H9 (cell line): ENCODE results near the gene TIRAP. TPM values are rescaled to one million over a fixed set of nuclear protein-coding genes. Genes with fewer than 3 reads are reported as not detected.

Experiments used
- DNase-seq: peaks from one replicate; pipeline ENCODE4 v3.0.0-alpha.2; 2017
- H2AFZ ChIP-seq: one replicate; pipeline ENCODE4 v1.6.1; 2013; ENCODE audit warnings: mild to moderate bottlenecking, low read length, control low read depth, moderate library complexity
- H2AK5ac ChIP-seq: 2 replicates; pipeline ENCODE4 v1.6.1; 2013; ENCODE audit warnings: low read length, control low read depth, mixed read lengths; ENCODE audit not compliant: insufficient read length
- H2BK120ac ChIP-seq: one replicate; pipeline ENCODE4 v1.6.1; 2013; ENCODE audit warnings: low read depth, mild to moderate bottlenecking, low read length, control low read depth, inconsistent platforms; ENCODE audit not compliant: poor library complexity, severe bottlenecking
- H2BK12ac ChIP-seq: 2 replicates; pipeline ENCODE4 v1.6.1; 2013; ENCODE audit warnings: low read length, control low read depth, mixed read lengths, low read depth; ENCODE audit not compliant: insufficient read length
- H2BK15ac ChIP-seq: 2 replicates; pipeline ENCODE4 v1.6.1; 2013; ENCODE audit warnings: low read depth, low read length, control low read depth
- H2BK20ac ChIP-seq: one replicate; pipeline ENCODE4 v1.6.1; 2013; ENCODE audit warnings: low read depth, mild to moderate bottlenecking, low read length, control low read depth, inconsistent platforms; ENCODE audit not compliant: poor library complexity, severe bottlenecking
- H2BK5ac ChIP-seq: 2 replicates; pipeline ENCODE4 v1.6.1; 2013; ENCODE audit warnings: low read length, control low read depth, mixed read lengths; ENCODE audit not compliant: insufficient read length
- H3K14ac ChIP-seq: 2 replicates; pipeline ENCODE4 v1.6.1; 2013; ENCODE audit warnings: low read length, control low read depth; ENCODE audit not compliant: insufficient read depth
- H3K18ac ChIP-seq: 2 replicates; pipeline ENCODE4 v1.6.1; 2013; ENCODE audit warnings: low read depth, mild to moderate bottlenecking, mixed read lengths, low read length, control low read depth; ENCODE audit not compliant: insufficient read length
- H3K23ac ChIP-seq: 2 replicates; pipeline ENCODE4 v1.6.1; 2013; ENCODE audit warnings: low read length, control low read depth, mixed read lengths, low read depth; ENCODE audit not compliant: insufficient read length
- H3K23me2 ChIP-seq: 2 replicates; pipeline ENCODE4 v1.6.1; 2013; ENCODE audit warnings: low read depth, mild to moderate bottlenecking, mixed read lengths, low read length, control low read depth; ENCODE audit not compliant: insufficient read length, poor library complexity, severe bottlenecking
- H3K27ac ChIP-seq: 2 replicates; pipeline ENCODE4 v1.5.1; 2013; ENCODE audit warnings: low read length, control low read depth, mixed read lengths, low read depth; ENCODE audit not compliant: insufficient read length
- H3K27me3 ChIP-seq: 2 replicates; pipeline ENCODE4 v1.6.1; 2013; ENCODE audit warnings: low read length, control low read depth, inconsistent platforms; ENCODE audit not compliant: insufficient read depth
- H3K4ac ChIP-seq: 2 replicates; pipeline ENCODE4 v1.6.1; 2013; ENCODE audit warnings: low read depth, mild to moderate bottlenecking, control low read depth, inconsistent platforms, low read length, moderate library complexity
- H3K4me1 ChIP-seq: 2 replicates; pipeline ENCODE4 v1.6.1; 2013; ENCODE audit warnings: low read length, control low read depth, inconsistent platforms; ENCODE audit not compliant: insufficient read depth
- H3K4me2 ChIP-seq: 2 replicates; pipeline ENCODE4 v1.6.1; 2013; ENCODE audit warnings: low read length, control low read depth, mixed read lengths; ENCODE audit not compliant: insufficient read length, insufficient read depth
- H3K56ac ChIP-seq: 2 replicates; pipeline ENCODE4 v1.6.1; 2013; ENCODE audit warnings: low read depth, mild to moderate bottlenecking, mixed read lengths, low read length, control low read depth; ENCODE audit not compliant: insufficient read length
- H3K79me1 ChIP-seq: 2 replicates; pipeline ENCODE4 v1.6.1; 2013; ENCODE audit warnings: low read depth, mild to moderate bottlenecking, moderate library complexity, low read length, control low read depth, inconsistent platforms; ENCODE audit not compliant: insufficient read depth, poor library complexity, severe bottlenecking
- H3K79me2 ChIP-seq: 2 replicates; pipeline ENCODE4 v1.6.1; 2013; ENCODE audit warnings: low read length, control low read depth, inconsistent platforms; ENCODE audit not compliant: insufficient read depth
- H3K9ac ChIP-seq: 2 replicates; pipeline ENCODE4 v1.6.1; 2013; ENCODE audit warnings: low read length, control low read depth, mixed read lengths; ENCODE audit not compliant: insufficient read length; ENCODE audit errors: extremely low read depth
- H3K9me3 ChIP-seq: one replicate; pipeline ENCODE4 v1.6.1; 2013; ENCODE audit warnings: low read depth, low read length, inconsistent platforms; ENCODE audit not compliant: control insufficient read depth
- H3T11ph ChIP-seq: one replicate; pipeline ENCODE4 v1.6.1; 2013; ENCODE audit warnings: mild to moderate bottlenecking, low read length, control low read depth, inconsistent platforms
- H4K20me1 ChIP-seq: one replicate; pipeline ENCODE4 v1.6.1; 2013; ENCODE audit not compliant: control insufficient read depth, insufficient read length, insufficient read depth
- H4K5ac ChIP-seq: 2 replicates; pipeline ENCODE4 v1.6.1; 2013; ENCODE audit warnings: low read depth, mild to moderate bottlenecking, mixed read lengths, low read length, control low read depth; ENCODE audit not compliant: insufficient read length
- H4K8ac ChIP-seq: replicated peaks from 2 replicates; pipeline ENCODE4 v1.6.1; 2013; ENCODE audit warnings: low read length, control low read depth, mixed read lengths, low read depth; ENCODE audit not compliant: insufficient read length
- H4K91ac ChIP-seq: 2 replicates; pipeline ENCODE4 v1.6.1; 2013; ENCODE audit warnings: low read depth, mild to moderate bottlenecking, moderate library complexity, mixed read lengths, low read length, control low read depth; ENCODE audit not compliant: insufficient read length
- H3K27ac Mint-ChIP-seq, 3 experiments: 2 replicates in 2 of 3; 3 replicates in 1 of 3; pipeline ENCODE4 v1.8.0; 2020 to 2021; ENCODE audit warnings: mixed read lengths in 3 of 3, mild to moderate bottlenecking in 1 of 3, moderate library complexity in 1 of 3
- H3K27me3 Mint-ChIP-seq: 2 replicates; pipeline ENCODE4 v1.8.0; 2021; ENCODE audit warnings: low read depth, mild to moderate bottlenecking, moderate library complexity, mixed read lengths
- H3K36me3 Mint-ChIP-seq, 3 experiments: 2 replicates in 2 of 3; 3 replicates in 1 of 3; pipeline ENCODE4 v1.8.0; 2020 to 2021; ENCODE audit warnings: low read depth in 3 of 3, mixed read lengths in 3 of 3; ENCODE audit not compliant: insufficient read depth in 1 of 3
- H3K4me1 Mint-ChIP-seq, 2 experiments: 2 replicates each; pipeline ENCODE4 v1.8.0; 2020; ENCODE audit warnings: mixed read lengths in 2 of 2
- H3K4me3 Mint-ChIP-seq, 2 experiments: 2 replicates in 1 of 2; 3 replicates in 1 of 2; pipeline ENCODE4 v1.8.0; 2020 to 2021; ENCODE audit warnings: mild to moderate bottlenecking in 2 of 2, mixed read lengths in 2 of 2, moderate library complexity in 1 of 2
- H3K9me3 Mint-ChIP-seq, 2 experiments: 2 replicates in 1 of 2; 3 replicates in 1 of 2; pipeline ENCODE4 v1.8.0; 2020; ENCODE audit warnings: mild to moderate bottlenecking in 2 of 2, mixed read lengths in 2 of 2, moderate library complexity in 1 of 2
- WGBS: extraction: QIAGEN DNeasy Blood & Tissue Kit; methylation state at CpG from one replicate; pipeline ENCODE4 v1.1.7; 2013; ENCODE audit warnings: missing lambda C conversion rate, low lambda C conversion rate, mixed read lengths; ENCODE audit not compliant: insufficient read length; ENCODE audit errors: extremely low coverage; 5-methylcytosine and 5-hydroxymethylcytosine counted together
- total RNA-seq: library from RNA; stranded (reverse); gene quantifications from 2 replicates; pipeline ENCODE4 v1.2.1, GENCODE V29; 2021
- TF ChIP-seq, protein P1 (sequence below): fragments of 200-600 bp; sonication (generic); conservative IDR thresholded peaks from 3 replicates; pipeline ENCODE4 v1.8.0; 2021; ENCODE audit warnings: antibody characterized with exemption, mild to moderate bottlenecking

TIRAP gene
- total RNA-seq, 1 experiment from 2014 or later, result 7.0 TPM

DNA sequence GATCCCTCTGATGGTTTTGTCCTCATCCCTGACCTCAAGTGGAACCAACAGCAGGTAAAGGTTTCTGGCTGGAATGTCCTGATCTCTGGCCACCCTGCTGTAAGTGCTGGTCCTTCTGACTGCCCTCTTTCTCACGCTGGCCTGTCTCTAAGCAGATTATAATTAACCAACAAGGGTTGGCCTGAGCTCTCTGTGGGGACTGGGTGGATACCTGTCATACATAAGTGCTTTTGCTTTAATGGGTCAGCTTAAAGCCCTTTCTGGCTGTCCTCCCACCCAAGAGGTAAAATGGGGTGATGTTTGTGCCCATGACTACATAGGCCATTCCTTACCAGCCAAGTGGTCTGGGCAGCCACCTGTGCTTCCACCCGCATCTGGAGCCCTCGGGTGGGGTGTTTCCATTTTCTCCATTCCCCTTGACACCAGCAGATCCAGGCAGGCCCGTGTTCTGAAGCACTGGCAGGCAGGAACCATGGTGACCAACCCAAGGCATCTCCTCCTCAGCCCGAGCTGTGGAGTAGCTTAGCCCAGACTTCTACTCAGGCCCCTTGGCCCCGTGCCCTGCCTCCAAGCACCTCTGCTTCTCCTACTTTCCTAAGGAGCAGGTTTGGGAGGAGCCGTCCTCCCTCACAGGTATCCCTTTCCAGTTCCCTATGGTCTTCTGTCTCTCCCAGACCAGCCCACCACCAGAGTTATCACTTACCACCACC is 55.6 kb downstream of the TIRAP start:
- H3K4me3 Mint-ChIP-seq, result no peak overlapping the region; a peak in 1 of 5 replicates

More for the DNA sequence above, 55.6 kb downstream of the TIRAP start:
- H2BK15ac ChIP-seq, result no peak overlapping the region
- H3K9me3 Mint-ChIP-seq, result no peaks in the 10 kb centered on the region
- H4K20me1 ChIP-seq, result peaks cover 3% of the 10 kb centered on the region
- no peak overlapping the region for H4K5ac ChIP-seq
- H3K4me1 ChIP-seq, result no peaks in the 10 kb centered on the region; the same call in 1 of the 2 replicates
- no peak overlapping the region for H2BK12ac ChIP-seq
- H3K23ac ChIP-seq, result no peak overlapping the region
- H2AK5ac ChIP-seq, result no peak overlapping the region
- no peak overlapping the region for H2BK120ac ChIP-seq
- H2AFZ ChIP-seq, result no peak overlapping the region
- H2BK5ac ChIP-seq, result no peak overlapping the region
- no peak overlapping the region for H3K9ac ChIP-seq
- no peaks in the 10 kb centered on the region for H3K79me1 ChIP-seq
- DNase-seq, result no peak
- TF ChIP-seq, protein P1, sequence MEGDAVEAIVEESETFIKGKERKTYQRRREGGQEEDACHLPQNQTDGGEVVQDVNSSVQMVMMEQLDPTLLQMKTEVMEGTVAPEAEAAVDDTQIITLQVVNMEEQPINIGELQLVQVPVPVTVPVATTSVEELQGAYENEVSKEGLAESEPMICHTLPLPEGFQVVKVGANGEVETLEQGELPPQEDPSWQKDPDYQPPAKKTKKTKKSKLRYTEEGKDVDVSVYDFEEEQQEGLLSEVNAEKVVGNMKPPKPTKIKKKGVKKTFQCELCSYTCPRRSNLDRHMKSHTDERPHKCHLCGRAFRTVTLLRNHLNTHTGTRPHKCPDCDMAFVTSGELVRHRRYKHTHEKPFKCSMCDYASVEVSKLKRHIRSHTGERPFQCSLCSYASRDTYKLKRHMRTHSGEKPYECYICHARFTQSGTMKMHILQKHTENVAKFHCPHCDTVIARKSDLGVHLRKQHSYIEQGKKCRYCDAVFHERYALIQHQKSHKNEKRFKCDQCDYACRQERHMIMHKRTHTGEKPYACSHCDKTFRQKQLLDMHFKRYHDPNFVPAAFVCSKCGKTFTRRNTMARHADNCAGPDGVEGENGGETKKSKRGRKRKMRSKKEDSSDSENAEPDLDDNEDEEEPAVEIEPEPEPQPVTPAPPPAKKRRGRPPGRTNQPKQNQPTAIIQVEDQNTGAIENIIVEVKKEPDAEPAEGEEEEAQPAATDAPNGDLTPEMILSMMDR, result no peak
- no peak overlapping the region for H3K18ac ChIP-seq
- no peaks in the 10 kb centered on the region for H3K23me2 ChIP-seq
- H3K27me3 ChIP-seq, result no peaks in the 10 kb centered on the region
- peak overlapping the region in 1 of 3 experiments; percentile 39; a peak in 1 of 7 replicates for H3K27ac Mint-ChIP-seq
- no peak overlapping the region for H3T11ph ChIP-seq
- no peak overlapping the region for H3K56ac ChIP-seq
- H4K91ac ChIP-seq, result no peak overlapping the region
- no CpG with 5 or more reads among the region's 7 CpGs for WGBS
- H3K27me3 Mint-ChIP-seq, result no peaks in the 10 kb centered on the region
- no peak overlapping the region for H3K4me2 ChIP-seq
- no peak overlapping the region; the same call in 1 of the 2 replicates for H3K14ac ChIP-seq
- H3K4ac ChIP-seq, result no peak overlapping the region
- H3K79me2 ChIP-seq, result no peaks in the 10 kb centered on the region
- no peak overlapping the region for H2BK20ac ChIP-seq
- peaks cover 18 to 20% of the 10 kb centered on the region in 2 experiments for H3K4me1 Mint-ChIP-seq
- H3K36me3 Mint-ChIP-seq, result peaks cover 17 to 53% (median 45%) of the 10 kb centered on the region in 3 experiments; a peak in 6 of 7 replicates
- no peaks in the 10 kb centered on the region for H3K9me3 ChIP-seq
- no peak overlapping the region for H4K8ac ChIP-seq
- H3K27ac ChIP-seq, result no peak overlapping the region
